GM21528 (cell line): Measurements from ENCODE around the gene RCCD1.

Source experiments
- ATAC-seq: cut with Tn5 transposase; IDR thresholded peaks from one replicate; pipeline ENCODE4 v1.9.1; 2021; ENCODE audit warnings: mild to moderate bottlenecking, moderate library complexity; ENCODE audit not compliant: unreplicated experiment, low FRiP score

The RCCD1 gene

GRCh38 chr15:90998737-90999136 is 44.1 kb downstream of the RCCD1 start:
- ATAC-seq = no peak

GRCh38 chr15:91001209-91001608 is 46.5 kb downstream of the RCCD1 start:
- no peak for ATAC-seq

GRCh38 chr15:91007266-91007665 is 52.6 kb downstream of the RCCD1 start:
- ATAC-seq = no peak
